Measurements from ENCODE around the gene SMCO4. TPM values are rescaled to one million over a fixed set of nuclear protein-coding genes. Genes with fewer than 3 reads are reported as not detected.
A peak's percentile ranks its signal among the peaks of the same experiment; 100 is the strongest.

SMCO4 gene
- total RNA-seq, 1 donor from 2014 or later: 35.1 TPM

GRCh38 chr11:93498641-93499040, 44.5 kb downstream of the SMCO4 start:
- H3K4me2 ChIP-seq: peak overlapping the region; percentile 24
- H3K27me3 ChIP-seq: no peaks in the 10 kb centered on the region
- no peak for TF ChIP-seq CTCF (IDR thresholded peaks at IDR 0.05)
- TF ChIP-seq EZH2 (IDR thresholded peaks at IDR 0.05): no peak
- TF ChIP-seq EZH2phosphoT487 (IDR thresholded peaks at IDR 0.05): no peak
- H2AFZ ChIP-seq (replicated peaks): no peak overlapping the region
- no peak overlapping the region for H3K27ac ChIP-seq
- H3K9ac ChIP-seq: no peak overlapping the region
- H3K4me3 ChIP-seq: no peak overlapping the region
- Mint-ChIP-seq H3K9me3 (peaks cover 3% of the 10 kb centered on the region), H3K36me3 (peaks cover 32% of the 10 kb centered on the region), H3K4me3 (no peak overlapping the region), H3K27ac (no peak overlapping the region), H3K27me3 (ENCODE audit: insufficient read depth, low read depth) (peaks cover 2% of the 10 kb centered on the region), H3K4me1 (peaks cover 40% of the 10 kb centered on the region)
- peaks cover 33% of the 10 kb centered on the region for H3K4me1 ChIP-seq
- no peaks in the 10 kb centered on the region for H3K36me3 ChIP-seq
- peaks cover 11% of the 10 kb centered on the region for H4K20me1 ChIP-seq (ENCODE audit: low read depth)
- peak; percentile 21 for DNase-seq (ENCODE audit: low spot score)
- H3K79me2 ChIP-seq (ENCODE audit: low read depth): peaks cover 10% of the 10 kb centered on the region
- peaks cover 4% of the 10 kb centered on the region for H3F3A ChIP-seq (ENCODE audit: low read depth)
- H3K9me3 ChIP-seq (ENCODE audit: low read depth): no peaks in the 10 kb centered on the region

- peaks cover 31% of the 10 kb centered on the region for H3K36me3 Mint-ChIP-seq
- peak overlapping the region; percentile 24 for H3K4me2 ChIP-seq
- H3K27ac ChIP-seq: no peak overlapping the region
Observed at GRCh38 chr11:93498161-93498560, 45.0 kb downstream of the SMCO4 start.

DNA sequence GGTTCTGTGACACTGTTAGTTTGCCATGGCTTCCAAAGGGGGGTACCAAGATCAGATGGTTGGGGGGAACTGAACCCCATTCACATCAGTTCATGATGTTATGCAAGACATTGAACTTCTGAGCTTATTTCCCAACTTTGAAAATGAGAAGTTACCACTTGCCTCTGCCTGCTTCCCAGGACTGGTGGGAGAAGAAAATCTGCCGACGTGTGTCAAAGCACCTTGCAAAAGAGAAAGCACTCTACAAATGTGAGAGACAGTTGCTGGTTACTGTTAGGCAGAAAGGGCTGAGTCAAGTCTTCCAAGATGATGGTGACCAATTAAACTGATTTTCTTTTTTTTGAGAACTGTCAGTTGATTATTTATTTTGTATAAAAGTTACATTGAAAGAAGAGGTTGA, 45.6 kb downstream of the SMCO4 start:
- Histone ChIP-seq H3K9ac (no peak overlapping the region), H3K27ac (no peak overlapping the region), H3K4me3 (no peak overlapping the region), H3K27me3 (no peaks in the 10 kb centered on the region), H3K36me3 (no peaks in the 10 kb centered on the region), H3F3A (ENCODE audit: low read depth) (peaks cover 4% of the 10 kb centered on the region), H3K9me3 (ENCODE audit: low read depth) (no peaks in the 10 kb centered on the region), H3K4me1 (peaks cover 33% of the 10 kb centered on the region), H4K20me1 (ENCODE audit: low read depth) (peaks cover 12% of the 10 kb centered on the region), H2AFZ (replicated peaks) (no peak overlapping the region), H3K4me2 (no peak overlapping the region), H3K79me2 (ENCODE audit: low read depth) (peaks cover 12% of the 10 kb centered on the region)
- H3K27ac Mint-ChIP-seq: no peak overlapping the region
- no peak overlapping the region for H3K4me3 Mint-ChIP-seq
- TF ChIP-seq CTCF (IDR thresholded peaks at IDR 0.05) (no peak), EZH2 (IDR thresholded peaks at IDR 0.05) (no peak), EZH2phosphoT487 (IDR thresholded peaks at IDR 0.05) (no peak)
- H3K9me3 Mint-ChIP-seq: no peaks in the 10 kb centered on the region
- no peak for DNase-seq (ENCODE audit: low spot score)
- peaks cover 2% of the 10 kb centered on the region for H3K27me3 Mint-ChIP-seq (ENCODE audit: insufficient read depth, low read depth)
- H3K36me3 Mint-ChIP-seq: peaks cover 29% of the 10 kb centered on the region
- H3K4me1 Mint-ChIP-seq: peaks cover 43% of the 10 kb centered on the region

More at GRCh38 chr11:93498161-93498560, 45.0 kb downstream of the SMCO4 start:
- Histone ChIP-seq H3F3A (ENCODE audit: low read depth) (peaks cover 4% of the 10 kb centered on the region), H3K79me2 (ENCODE audit: low read depth) (peaks cover 12% of the 10 kb centered on the region), H3K4me3 (no peak overlapping the region), H3K27me3 (no peaks in the 10 kb centered on the region), H2AFZ (replicated peaks) (no peak overlapping the region), H3K9ac (no peak overlapping the region), H4K20me1 (ENCODE audit: low read depth) (peaks cover 11% of the 10 kb centered on the region), H3K9me3 (ENCODE audit: low read depth) (no peaks in the 10 kb centered on the region), H3K4me1 (peaks cover 33% of the 10 kb centered on the region), H3K36me3 (no peaks in the 10 kb centered on the region)
- TF ChIP-seq CTCF (IDR thresholded peaks at IDR 0.05): no peak
- no peak for TF ChIP-seq EZH2phosphoT487 (IDR thresholded peaks at IDR 0.05)
- TF ChIP-seq EZH2 (IDR thresholded peaks at IDR 0.05): no peak
- no peak for DNase-seq (ENCODE audit: low spot score)
- Mint-ChIP-seq H3K9me3 (no peaks in the 10 kb centered on the region), H3K4me1 (peaks cover 43% of the 10 kb centered on the region), H3K27ac (no peak overlapping the region), H3K27me3 (ENCODE audit: insufficient read depth, low read depth) (peaks cover 2% of the 10 kb centered on the region), H3K4me3 (no peak overlapping the region)
